Endothelial cell of umbilical vein (primary cell): ENCODE measurements around the gene CCDC82. TPM values are rescaled to one million over a fixed set of nuclear protein-coding genes. Genes with fewer than 3 reads are reported as not detected.

ENCODE experiments used
- BruUV-seq: library from RNA; stranded (reverse); fragments of 400-500 nt; replicated peaks from 2 replicates; lab custom pipeline; 2021; lab: Mats Ljungman, UMichigan
- CTCF ChIA-PET: fragments of 300-600, 350-600 bp; sonication (Branson Sonifier 250); formaldehyde crosslinking; loops from one replicate; lab custom pipeline; 2021; ENCODE audit warnings: antibody characterized with exemption, inconsistent platforms; lab: Charles Lee
- POLR2A ChIA-PET: fragments of 300-600, 350-600 bp; sonication (Branson Sonifier 250); formaldehyde crosslinking; loops from one replicate; lab custom pipeline; 2021; ENCODE audit warnings: antibody characterized with exemption, inconsistent platforms; lab: Charles Lee
- DNase-seq: peaks from one replicate; pipeline ENCODE4 v3.0.0-alpha.2; 2011; ENCODE audit warnings: low read depth, low spot score
- FAIRE-seq: peaks from 2 replicates; lab custom pipeline; 2011; peaks lifted over from hg19 to GRCh38; lab: Jason Lieb, UNC
- H2AFZ ChIP-seq: 2 replicates; pipeline ENCODE4 v1.6.0; 2012; ENCODE audit warnings: low read depth, low read length, control low read depth, inconsistent platforms
- H3K27ac ChIP-seq: 2 replicates; pipeline ENCODE4 v1.5.1; 2011; ENCODE audit warnings: low read depth, mild to moderate bottlenecking, control low read depth, low read length, moderate library complexity; ENCODE audit not compliant: insufficient read depth
- H3K27me3 ChIP-seq, 2 experiments: 2 replicates each; pipeline versions ENCODE4 v1.6.0 to v1.6.1; 2011; ENCODE audit warnings: low read length in 2 of 2, mixed read lengths in 1 of 2; ENCODE audit not compliant: control insufficient read depth in 2 of 2, insufficient read depth in 2 of 2
- H3K36me3 ChIP-seq, 2 experiments: 2 replicates in 1 of 2; 3 replicates in 1 of 2; pipeline ENCODE4 v1.5.1; 2011; ENCODE audit warnings: low read length in 2 of 2, mild to moderate bottlenecking in 1 of 2, moderate library complexity in 1 of 2; ENCODE audit not compliant: control insufficient read depth in 2 of 2, insufficient read depth in 2 of 2; ENCODE audit errors: extremely low read depth in 1 of 2
- H3K4me1 ChIP-seq: 3 replicates; pipeline ENCODE4 v1.5.1; 2011; ENCODE audit warnings: mild to moderate bottlenecking, low read length; ENCODE audit not compliant: control insufficient read depth, insufficient read depth; ENCODE audit errors: extremely low read depth
- H3K4me2 ChIP-seq: 2 replicates; pipeline ENCODE4 v1.6.1; 2011; ENCODE audit warnings: low read length, control low read depth, mixed read lengths; ENCODE audit not compliant: insufficient read depth
- H3K4me3 ChIP-seq, 3 experiments: fragments of 200-600 bp in 1 of 3; sonication (generic), shearing (Covaris generic) in 1 of 3; replicated peaks in 1 of 3; 2 replicates each; pipeline ENCODE4 v1.5.1; 2011 to 2016; ENCODE audit warnings: control low read depth in 3 of 3, low read length in 3 of 3, mild to moderate bottlenecking in 2 of 3, inconsistent platforms in 1 of 3, low read depth in 1 of 3, moderate library complexity in 1 of 3; ENCODE audit not compliant: insufficient read depth in 1 of 3
- H3K79me2 ChIP-seq: 2 replicates; pipeline ENCODE4 v1.6.0; 2012; ENCODE audit warnings: low read length, inconsistent platforms; ENCODE audit not compliant: control insufficient read depth, insufficient read depth
- H3K9ac ChIP-seq: replicated peaks from 2 replicates; pipeline ENCODE3; 2011; ENCODE audit warnings: low read length, control low read depth; ENCODE audit not compliant: insufficient read depth; ENCODE audit errors: extremely low read depth
- H3K9me1 ChIP-seq: replicated peaks from 3 replicates; pipeline ENCODE4 v1.6.0; 2011; ENCODE audit warnings: mild to moderate bottlenecking, low read length; ENCODE audit not compliant: control insufficient read depth, insufficient read depth; ENCODE audit errors: extremely low read depth
- H3K9me3 ChIP-seq: replicated peaks from 2 replicates; pipeline ENCODE4 v1.5.1; 2012; ENCODE audit warnings: low read length, inconsistent platforms; ENCODE audit not compliant: control insufficient read depth, insufficient read depth
- H4K20me1 ChIP-seq: replicated peaks from 2 replicates; pipeline ENCODE3; 2011; ENCODE audit warnings: mild to moderate bottlenecking, low read length; ENCODE audit not compliant: control insufficient read depth, insufficient read depth; ENCODE audit errors: extremely low read depth
- CTCF ChIP-seq, 2 donors: IDR thresholded peaks; 1 replicate in 1 of 2; 2 replicates in 1 of 2; pipeline ENCODE4 v1.5.1; 2011; ENCODE audit warnings: low read length in 2 of 2, mild to moderate bottlenecking in 2 of 2, moderate library complexity in 2 of 2, control low read depth in 1 of 2, inconsistent platforms in 1 of 2, low read depth in 1 of 2; ENCODE audit not compliant: insufficient read depth in 1 of 2; ENCODE audit errors: extremely low read depth in 1 of 2
- EZH2 ChIP-seq: IDR thresholded peaks from 2 replicates; pipeline ENCODE4 v1.6.1; 2012; ENCODE audit warnings: borderline replicate concordance, low read depth, mild to moderate bottlenecking, moderate library complexity, low read length, inconsistent platforms; ENCODE audit not compliant: severe bottlenecking
- FOS ChIP-seq: IDR thresholded peaks from 2 replicates; pipeline ENCODE4 v1.6.1; 2011; ENCODE audit warnings: mild to moderate bottlenecking, low read length, moderate library complexity, borderline replicate concordance; ENCODE audit not compliant: insufficient read depth
- GATA2 ChIP-seq: IDR thresholded peaks from 2 replicates; pipeline ENCODE4 v1.7.0; 2011; ENCODE audit warnings: low read depth, mild to moderate bottlenecking, moderate library complexity, mixed read lengths, low read length; ENCODE audit not compliant: insufficient read length, insufficient read depth
- JUN ChIP-seq: IDR thresholded peaks from 2 replicates; pipeline ENCODE4 v1.6.1; 2011; ENCODE audit warnings: borderline replicate concordance, low read depth; ENCODE audit not compliant: insufficient read length, insufficient read depth
- MAX ChIP-seq: IDR thresholded peaks from 2 replicates; pipeline ENCODE4 v1.6.1; 2011; ENCODE audit not compliant: insufficient read depth, insufficient read length
- MYC ChIP-seq: IDR thresholded peaks from one replicate; pipeline ENCODE4 v1.6.1; 2011; ENCODE audit warnings: mild to moderate bottlenecking, low read depth, low read length
- POLR2A ChIP-seq: IDR thresholded peaks from 2 replicates; pipeline ENCODE4 v1.6.1; 2012; ENCODE audit warnings: low read depth, mild to moderate bottlenecking, control low read depth, low read length
- POLR2AphosphoS5 ChIP-seq: IDR thresholded peaks from 2 replicates; pipeline ENCODE4 v1.6.1; 2012; ENCODE audit warnings: low read depth, mild to moderate bottlenecking, control low read depth, low read length, moderate library complexity; ENCODE audit not compliant: insufficient read depth
- dilution Hi-C: fragments of 300-500 bp; cut with MboI; formaldehyde crosslinking; loops from one replicate; pipeline ENCODE4 v1.15.0; 2019; ENCODE audit warnings: low sequenced_read_pairs; ENCODE audit not compliant: extremely low pct_ligation_motif_present
- intact Hi-C: fragments of 100-400 bp; cut with micrococcal nuclease; formaldehyde crosslinking; loops from one replicate; pipeline ENCODE4 v1.10.0; 2022
- polyA plus RNA-seq, 4 experiments: library from polyadenylated mRNA; depleted of rRNA in 3 of 4; stranded (reverse) in 3 of 4; unstranded in 1 of 4; fragments of >200 nt; gene quantifications; 2 replicates each; pipeline versions ENCODE4 v1.2.1 to v1.2.3, GENCODE V29; 2011 to 2012; ENCODE audit warnings: missing spikeins in 1 of 4
- total RNA-seq: library from RNA; stranded (reverse); gene quantifications from 2 replicates; pipeline ENCODE4 v1.2.3, GENCODE V29; 2021

CCDC82 gene
- total and polyA plus RNA-seq, 2 donors (not counting 3 experiments of a cell fraction or from before 2014, with no cell fraction given) = 8.1 to 33.4 TPM

GRCh38 chr11:96321091-96321490 is 68.6 kb downstream of the CCDC82 start:
- intact Hi-C loops = no loop called here
- TF ChIP-seq POLR2AphosphoS5 = no peak
- TF ChIP-seq FOS = no peak
- no peak for TF ChIP-seq POLR2A
- TF ChIP-seq MAX = no peak
- no peak for TF ChIP-seq MYC
- no peak for TF ChIP-seq JUN
- CTCF ChIA-PET = interaction anchor here (1.3 kb wide), 1 partner anchor 9 kb away, joined by 3 read pairs; no protein-coding TSS in a partner anchor

GRCh38 chr11:96319898-96320656 is 69.6 kb downstream of the CCDC82 start:
- ChIA-PET CTCF (interaction anchor here (0.6 to 1.5 kb wide), 2 partner anchors 23 to 40 kb away, joined by 3 to 6 read pairs; partner anchors contain the start of gene MAML2), POLR2A (interaction anchor here (0.6 kb wide), 1 partner anchor 13 kb away, joined by 3 read pairs; no protein-coding TSS in a partner anchor)
- TF ChIP-seq CTCF (IDR thresholded peaks at IDR 0.05; ENCODE audit: extremely low read depth in 1 of 2, insufficient read depth in 1 of 2, low read depth in 1 of 2, low read length in 2 of 2) (no peak), POLR2AphosphoS5 (no peak), EZH2 (no peak), GATA2 (no peak), FOS (no peak), MAX (no peak), MYC (no peak), POLR2A (no peak), JUN (no peak)
- H3K4me3 ChIP-seq = no peak overlapping the region
- H3K4me1 ChIP-seq = peaks cover 16% of the 10 kb centered on the region
- H3K79me2 ChIP-seq = peaks cover 14% of the 10 kb centered on the region
- BruUV-seq = no TSS peak
- H3K36me3 ChIP-seq = no peaks in the 10 kb centered on the region
- intact Hi-C loops = no loop called here
- H4K20me1 ChIP-seq = no peaks in the 10 kb centered on the region
- no peak overlapping the region for H3K4me2 ChIP-seq
- DNase-seq (no peak), FAIRE-seq (no peak)
- dilution Hi-C loops = no loop called here
- no peak overlapping the region for H3K27ac ChIP-seq
- H3K9me3 ChIP-seq = no peaks in the 10 kb centered on the region
- H3K9ac ChIP-seq = no peak overlapping the region
- no peak overlapping the region for H2AFZ ChIP-seq
- H3K9me1 ChIP-seq = no peaks in the 10 kb centered on the region
- no peaks in the 10 kb centered on the region for H3K27me3 ChIP-seq

More at GRCh38 chr11:96321091-96321490, 68.6 kb downstream of the CCDC82 start:
- no peak overlapping the region for H3K4me3 ChIP-seq
- POLR2A ChIA-PET = no interaction called here
- H3K9me1 ChIP-seq = no peaks in the 10 kb centered on the region
- H3K4me1 ChIP-seq = peaks cover 8% of the 10 kb centered on the region
- H3K79me2 ChIP-seq = peaks cover 12% of the 10 kb centered on the region
- no peak overlapping the region for H3K27ac ChIP-seq
- H4K20me1 ChIP-seq = no peaks in the 10 kb centered on the region
- H2AFZ ChIP-seq = no peak overlapping the region
- dilution Hi-C loops = no loop called here
- DNase-seq (no peak), FAIRE-seq (no peak)
- H3K27me3 ChIP-seq = no peaks in the 10 kb centered on the region
- H3K9ac ChIP-seq = no peak overlapping the region
- no peaks in the 10 kb centered on the region for H3K9me3 ChIP-seq
- BruUV-seq = no TSS peak
- H3K36me3 ChIP-seq = no peaks in the 10 kb centered on the region
- no peak overlapping the region for H3K4me2 ChIP-seq
